ENCODE measurements around the gene MAPK13.

Gene MAPK13

GRCh38 chr6:36184311-36184710, 54.0 kb downstream of the MAPK13 start:
- no peak overlapping the region for H3K4me3 ChIP-seq (ENCODE audit: control insufficient read depth, low read depth, low read length)
- DNase-seq (ENCODE audit: low read depth) = no peak
- TF ChIP-seq CTCF (IDR thresholded peaks at IDR 0.05; ENCODE audit: control insufficient read depth, insufficient read depth, low read depth, low read length, missing control alignments) = no peak

GRCh38 chr6:36186199-36186598, 55.9 kb downstream of the MAPK13 start:
- TF ChIP-seq CTCF (IDR thresholded peaks at IDR 0.05; ENCODE audit: control insufficient read depth, insufficient read depth, low read depth, low read length, missing control alignments) = no peak
- H3K4me3 ChIP-seq (ENCODE audit: control insufficient read depth, low read depth, low read length) = no peak overlapping the region
- DNase-seq (ENCODE audit: low read depth) = no peak

- no peak for TF ChIP-seq CTCF (IDR thresholded peaks at IDR 0.05; ENCODE audit: control insufficient read depth, insufficient read depth, low read depth, low read length, missing control alignments)
- no peak for DNase-seq (ENCODE audit: low read depth)
- H3K4me3 ChIP-seq (ENCODE audit: control insufficient read depth, low read depth, low read length) = no peak overlapping the region
Observed at GRCh38 chr6:36187446-36187845, 57.1 kb downstream of the MAPK13 start.
